C4-2B (cell line): ENCODE data around the gene B4GALNT4.

Experiments
- CTCF ChIP-seq: fragments of 450-650 bp; conservative IDR thresholded peaks from 2 replicates; pipeline ENCODE4 v1.5.1; 2017; ENCODE audit warnings: mild to moderate bottlenecking
- ZFX ChIP-seq: fragments of 450-650 bp; IDR thresholded peaks from 2 replicates; pipeline ENCODE4 v1.6.1; 2017

- TF ChIP-seq CTCF, result no peak
- TF ChIP-seq ZFX, result no peak
These were observed 49.3 kb downstream of the B4GALNT4 start for GRCh38 chr11:418343-419247.
